ENCODE data around the gene PHKB. TPM values are rescaled to one million over a fixed set of nuclear protein-coding genes. Genes with fewer than 3 reads are reported as not detected.

Gene PHKB
- total RNA-seq, 1 experiment from 2014 or later = 87.4 TPM

DNA sequence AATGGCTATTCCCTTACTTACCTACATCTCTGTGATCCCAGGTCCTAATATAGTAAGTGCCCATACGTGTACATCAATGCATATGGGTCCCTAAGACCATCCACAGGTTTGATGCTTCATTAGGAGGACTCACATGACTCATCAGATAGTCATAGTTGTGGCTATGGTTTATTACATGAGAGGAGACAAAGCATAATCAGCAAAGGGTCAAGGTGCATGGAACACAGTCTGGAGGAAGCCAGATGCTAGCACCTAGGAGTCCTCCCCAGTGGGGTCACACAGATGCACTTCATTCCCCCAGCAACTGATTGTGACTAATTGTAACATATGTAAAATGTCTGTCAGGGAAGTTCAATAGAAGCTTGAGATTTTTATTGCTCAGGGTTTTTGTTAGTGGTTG lies 42.8 kb downstream of the PHKB start:
- Histone ChIP-seq H3K27me3 (ENCODE audit: low read length) (no peaks in the 10 kb centered on the region), H3K4me1 (ENCODE audit: low read length) (peaks cover 6% of the 10 kb centered on the region), H2AFZ (ENCODE audit: low read length) (no peak overlapping the region), H3K36me3 (ENCODE audit: insufficient read depth, low read length) (peaks cover 11% of the 10 kb centered on the region), H3K79me2 (ENCODE audit: low read length) (no peaks in the 10 kb centered on the region), H3K9me3 (ENCODE audit: low read length) (no peaks in the 10 kb centered on the region), H3K9me2 (replicated peaks; ENCODE audit: insufficient read depth, low read length) (no peaks in the 10 kb centered on the region), H3K4me2 (ENCODE audit: low read depth, low read length, poor library complexity, severe bottlenecking) (no peak overlapping the region), H4K20me1 (ENCODE audit: insufficient read depth, low read depth, low read length) (no peaks in the 10 kb centered on the region), H3K9ac (ENCODE audit: low read length) (no peak overlapping the region), H3K27ac (ENCODE audit: low read length) (no peak overlapping the region), H3K4me3 (ENCODE audit: low read length) (no peak overlapping the region)
- no peak for DNase-seq

DNA sequence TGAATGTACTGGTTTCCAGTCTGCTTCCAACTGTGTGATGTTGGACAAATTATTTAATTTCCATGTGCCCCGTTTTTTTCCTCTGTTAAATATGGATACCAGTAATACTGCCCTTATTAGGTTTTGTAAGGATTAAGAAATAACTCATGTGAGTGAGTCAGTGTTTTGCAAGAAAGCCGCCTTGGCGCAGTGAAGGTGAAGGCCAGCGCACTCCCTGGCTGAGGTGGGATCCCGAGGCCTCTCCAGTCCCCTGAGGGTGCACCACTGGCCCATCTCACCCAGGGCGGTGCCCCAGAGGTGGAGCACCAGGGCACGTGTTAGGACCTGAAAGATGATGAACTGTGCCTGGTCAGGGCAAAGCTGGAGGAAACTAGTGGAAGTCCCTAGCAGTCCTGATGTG lies 43.5 kb downstream of the PHKB start:
- H3K9me2 ChIP-seq (replicated peaks; ENCODE audit: insufficient read depth, low read length) = no peaks in the 10 kb centered on the region
- H3K4me2 ChIP-seq (ENCODE audit: low read depth, low read length, poor library complexity, severe bottlenecking) = no peak overlapping the region
- H3K79me2 ChIP-seq (ENCODE audit: low read length) = 0 out of 2 replicates have a peak, but pooled peaks cover 2% of the 10 kb centered on the region
- no peaks in the 10 kb centered on the region for H4K20me1 ChIP-seq (ENCODE audit: insufficient read depth, low read depth, low read length)
- H3K9ac ChIP-seq (ENCODE audit: low read length) = no peak overlapping the region
- H3K4me1 ChIP-seq (ENCODE audit: low read length) = peaks cover 6% of the 10 kb centered on the region
- no peaks in the 10 kb centered on the region for H3K9me3 ChIP-seq (ENCODE audit: low read length)
- no peak for DNase-seq
- H3K27ac ChIP-seq (ENCODE audit: low read length) = no peak overlapping the region
- no peak overlapping the region for H2AFZ ChIP-seq (ENCODE audit: low read length)
- H3K27me3 ChIP-seq (ENCODE audit: low read length) = no peaks in the 10 kb centered on the region
- peaks cover 11% of the 10 kb centered on the region for H3K36me3 ChIP-seq (ENCODE audit: insufficient read depth, low read length)
- no peak overlapping the region for H3K4me3 ChIP-seq (ENCODE audit: low read length)

DNA sequence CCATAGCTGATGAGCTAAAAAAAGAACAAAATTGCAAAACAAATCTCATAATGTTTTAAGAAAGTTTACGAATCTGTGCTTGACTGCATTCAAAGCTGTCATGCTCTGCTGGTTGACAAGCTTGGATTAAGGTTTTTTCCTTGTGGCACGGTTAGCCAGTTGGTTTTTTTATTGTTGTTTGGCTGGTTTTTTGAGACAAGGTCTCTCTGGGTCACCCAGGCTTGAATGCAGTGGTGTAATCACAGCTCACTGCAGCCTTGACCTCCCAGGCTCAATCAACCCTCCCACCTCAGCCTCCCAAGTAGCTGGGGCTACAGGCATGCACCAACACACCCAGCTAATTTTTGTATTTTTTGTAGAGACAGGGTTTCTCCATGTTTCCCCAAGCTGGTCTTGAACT lies 45.7 kb downstream of the PHKB start:
- DNase-seq = no peak

DNA sequence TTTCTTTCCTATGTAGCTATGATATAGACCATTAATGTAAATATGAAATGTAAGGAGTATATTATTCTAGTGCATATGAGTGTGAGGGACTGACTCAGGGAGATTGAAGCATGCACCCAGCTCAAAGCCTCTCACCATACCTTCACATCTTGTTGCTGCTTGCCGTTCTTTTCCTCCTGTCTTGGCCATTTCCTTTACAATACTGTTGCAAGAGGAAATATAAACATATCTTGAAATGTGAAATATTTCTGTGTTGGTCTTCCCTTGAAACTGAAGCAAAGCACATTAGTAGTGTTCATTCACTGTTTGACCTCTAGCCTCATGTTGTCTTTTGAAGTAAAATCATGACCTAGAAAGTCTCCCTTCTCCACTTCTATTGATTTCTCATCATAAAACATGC lies 46.6 kb downstream of the PHKB start:
- no peaks in the 10 kb centered on the region for H3K27me3 ChIP-seq (ENCODE audit: low read length)
- H3K79me2 ChIP-seq (ENCODE audit: low read length) = 0 out of 2 replicates have a peak, but pooled peaks cover 2% of the 10 kb centered on the region
- no peak overlapping the region for H3K4me2 ChIP-seq (ENCODE audit: low read depth, low read length, poor library complexity, severe bottlenecking)
- no peak overlapping the region for H2AFZ ChIP-seq (ENCODE audit: low read length)
- H3K9me3 ChIP-seq (ENCODE audit: low read length) = no peaks in the 10 kb centered on the region
- no peaks in the 10 kb centered on the region for H4K20me1 ChIP-seq (ENCODE audit: insufficient read depth, low read depth, low read length)
- no peak overlapping the region for H3K4me3 ChIP-seq (ENCODE audit: low read length)
- no peaks in the 10 kb centered on the region for H3K9me2 ChIP-seq (replicated peaks; ENCODE audit: insufficient read depth, low read length)
- peaks cover 6% of the 10 kb centered on the region for H3K4me1 ChIP-seq (ENCODE audit: low read length)
- peaks cover 9% of the 10 kb centered on the region for H3K36me3 ChIP-seq (ENCODE audit: insufficient read depth, low read length)
- H3K9ac ChIP-seq (ENCODE audit: low read length) = no peak overlapping the region
- DNase-seq = no peak
- peak overlapping the region; percentile 18; the same call in 1 of the 2 replicates for H3K27ac ChIP-seq (ENCODE audit: low read length)

More for the DNA sequence above, 45.7 kb downstream of the PHKB start:
- Histone ChIP-seq H3K9me2 (replicated peaks; ENCODE audit: insufficient read depth, low read length) (no peaks in the 10 kb centered on the region), H3K27ac (ENCODE audit: low read length) (no peak overlapping the region), H3K36me3 (ENCODE audit: insufficient read depth, low read length) (peaks cover 11% of the 10 kb centered on the region), H3K27me3 (ENCODE audit: low read length) (no peaks in the 10 kb centered on the region), H2AFZ (ENCODE audit: low read length) (no peak overlapping the region), H3K9ac (ENCODE audit: low read length) (no peak overlapping the region), H3K4me1 (ENCODE audit: low read length) (peaks cover 6% of the 10 kb centered on the region), H3K79me2 (ENCODE audit: low read length) (0 out of 2 replicates have a peak, but pooled peaks cover 2% of the 10 kb centered on the region), H4K20me1 (ENCODE audit: insufficient read depth, low read depth, low read length) (no peaks in the 10 kb centered on the region), H3K9me3 (ENCODE audit: low read length) (no peaks in the 10 kb centered on the region), H3K4me3 (ENCODE audit: low read length) (no peak overlapping the region), H3K4me2 (ENCODE audit: low read depth, low read length, poor library complexity, severe bottlenecking) (no peak overlapping the region)

DNA sequence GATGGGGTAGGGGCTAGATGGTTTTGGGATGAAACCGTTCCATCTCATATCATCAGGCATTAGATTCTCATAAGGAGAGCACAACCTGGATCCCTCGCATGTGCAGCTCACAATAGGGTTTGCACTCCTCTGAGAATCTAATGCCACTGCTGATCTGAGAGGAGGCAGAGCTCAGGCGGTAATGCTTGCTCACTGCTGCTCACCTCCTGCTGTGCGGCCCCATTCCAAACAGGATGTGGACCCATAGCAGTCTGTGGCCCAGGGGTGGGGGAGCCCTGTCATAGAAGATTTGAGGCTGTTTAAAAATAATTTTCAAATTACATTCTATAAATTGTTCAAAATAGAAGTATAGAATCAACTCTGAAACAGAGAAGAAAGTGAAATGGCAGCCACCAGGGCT lies 50.8 kb downstream of the PHKB start:
- no peaks in the 10 kb centered on the region for H3K9me2 ChIP-seq (replicated peaks; ENCODE audit: insufficient read depth, low read length)
- no peaks in the 10 kb centered on the region for H4K20me1 ChIP-seq (ENCODE audit: insufficient read depth, low read depth, low read length)
- no peak overlapping the region for H3K4me2 ChIP-seq (ENCODE audit: low read depth, low read length, poor library complexity, severe bottlenecking)
- no peaks in the 10 kb centered on the region for H3K9me3 ChIP-seq (ENCODE audit: low read length)
- no peak for DNase-seq
- H3K27ac ChIP-seq (ENCODE audit: low read length) = no peak overlapping the region
- peaks cover 7% of the 10 kb centered on the region; the same call in 1 of the 2 replicates for H3K36me3 ChIP-seq (ENCODE audit: insufficient read depth, low read length)
- 0 out of 2 replicates have a peak, but pooled peaks cover 2% of the 10 kb centered on the region for H3K79me2 ChIP-seq (ENCODE audit: low read length)
- no peak overlapping the region for H3K9ac ChIP-seq (ENCODE audit: low read length)
- H3K4me3 ChIP-seq (ENCODE audit: low read length) = no peak overlapping the region
- H3K27me3 ChIP-seq (ENCODE audit: low read length) = no peaks in the 10 kb centered on the region
- H2AFZ ChIP-seq (ENCODE audit: low read length) = no peak overlapping the region
- peaks cover under 1% of the 10 kb centered on the region; the same call in 1 of the 2 replicates for H3K4me1 ChIP-seq (ENCODE audit: low read length)

DNA sequence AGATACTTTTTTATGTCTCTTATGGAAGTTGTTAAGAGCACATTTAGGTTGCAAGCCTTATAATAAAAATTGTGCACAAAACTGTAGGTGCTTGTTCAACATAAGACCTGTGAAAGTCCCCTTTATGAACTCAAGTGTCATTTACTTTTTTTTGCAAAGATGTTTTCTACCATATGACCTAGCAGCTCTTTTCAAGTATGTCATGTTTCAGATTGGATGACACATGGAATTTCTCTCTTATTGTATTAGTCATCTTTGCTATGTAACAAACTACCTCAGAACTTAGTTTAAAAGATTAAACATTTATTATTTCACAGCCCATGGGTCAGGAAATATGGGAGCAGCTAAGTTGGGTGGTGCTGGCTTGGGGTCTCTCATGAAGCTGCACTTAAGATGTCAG lies 57.9 kb downstream of the PHKB start:
- no peak for DNase-seq
- Histone ChIP-seq H3K36me3 (ENCODE audit: insufficient read depth, low read length) (peaks cover 3% of the 10 kb centered on the region; the same call in 1 of the 2 replicates), H3K27ac (ENCODE audit: low read length) (no peak overlapping the region), H3K79me2 (ENCODE audit: low read length) (no peaks in the 10 kb centered on the region), H3K4me2 (ENCODE audit: low read depth, low read length, poor library complexity, severe bottlenecking) (no peak overlapping the region), H3K27me3 (ENCODE audit: low read length) (no peaks in the 10 kb centered on the region), H3K4me1 (ENCODE audit: low read length) (peaks cover 23% of the 10 kb centered on the region), H3K9me2 (replicated peaks; ENCODE audit: insufficient read depth, low read length) (no peaks in the 10 kb centered on the region), H3K4me3 (ENCODE audit: low read length) (no peak overlapping the region), H2AFZ (ENCODE audit: low read length) (no peak overlapping the region), H4K20me1 (ENCODE audit: insufficient read depth, low read depth, low read length) (peaks cover 3% of the 10 kb centered on the region; the same call in 1 of the 2 replicates), H3K9me3 (ENCODE audit: low read length) (no peaks in the 10 kb centered on the region), H3K9ac (ENCODE audit: low read length) (no peak overlapping the region)

DNA sequence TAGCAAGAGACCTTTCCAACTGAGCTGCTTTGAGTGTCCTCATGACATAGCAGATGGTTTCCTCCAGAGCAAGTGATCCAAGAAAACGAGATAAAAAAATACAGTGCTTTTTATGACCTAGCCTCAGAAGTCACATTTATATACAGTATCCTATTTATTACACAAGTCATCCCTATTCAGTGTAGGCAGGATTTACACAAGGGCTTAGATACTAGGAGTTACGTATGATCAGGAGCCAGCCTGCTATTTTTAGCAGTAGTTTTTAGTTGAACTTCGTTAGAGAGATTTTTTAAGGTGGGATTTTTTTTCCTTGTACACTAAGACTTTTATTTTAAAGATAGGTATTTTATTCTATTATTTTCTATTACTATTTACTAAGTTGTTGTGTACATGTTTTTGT lies 58.4 kb downstream of the PHKB start:
- H3K9ac ChIP-seq (ENCODE audit: low read length) = no peak overlapping the region
- H3K36me3 ChIP-seq (ENCODE audit: insufficient read depth, low read length) = peaks cover under 1% of the 10 kb centered on the region; the same call in 1 of the 2 replicates
- no peak overlapping the region for H3K4me3 ChIP-seq (ENCODE audit: low read length)
- no peak overlapping the region for H3K4me2 ChIP-seq (ENCODE audit: low read depth, low read length, poor library complexity, severe bottlenecking)
- no peaks in the 10 kb centered on the region for H3K9me3 ChIP-seq (ENCODE audit: low read length)
- H2AFZ ChIP-seq (ENCODE audit: low read length) = no peak overlapping the region
- peaks cover 4% of the 10 kb centered on the region; the same call in 1 of the 2 replicates for H3K79me2 ChIP-seq (ENCODE audit: low read length)
- peaks cover 5% of the 10 kb centered on the region; the same call in 1 of the 2 replicates for H4K20me1 ChIP-seq (ENCODE audit: insufficient read depth, low read depth, low read length)
- H3K9me2 ChIP-seq (replicated peaks; ENCODE audit: insufficient read depth, low read length) = no peaks in the 10 kb centered on the region
- no peak overlapping the region for H3K27ac ChIP-seq (ENCODE audit: low read length)
- peaks cover 28% of the 10 kb centered on the region for H3K4me1 ChIP-seq (ENCODE audit: low read length)
- no peaks in the 10 kb centered on the region for H3K27me3 ChIP-seq (ENCODE audit: low read length)
- DNase-seq = no peak

DNA sequence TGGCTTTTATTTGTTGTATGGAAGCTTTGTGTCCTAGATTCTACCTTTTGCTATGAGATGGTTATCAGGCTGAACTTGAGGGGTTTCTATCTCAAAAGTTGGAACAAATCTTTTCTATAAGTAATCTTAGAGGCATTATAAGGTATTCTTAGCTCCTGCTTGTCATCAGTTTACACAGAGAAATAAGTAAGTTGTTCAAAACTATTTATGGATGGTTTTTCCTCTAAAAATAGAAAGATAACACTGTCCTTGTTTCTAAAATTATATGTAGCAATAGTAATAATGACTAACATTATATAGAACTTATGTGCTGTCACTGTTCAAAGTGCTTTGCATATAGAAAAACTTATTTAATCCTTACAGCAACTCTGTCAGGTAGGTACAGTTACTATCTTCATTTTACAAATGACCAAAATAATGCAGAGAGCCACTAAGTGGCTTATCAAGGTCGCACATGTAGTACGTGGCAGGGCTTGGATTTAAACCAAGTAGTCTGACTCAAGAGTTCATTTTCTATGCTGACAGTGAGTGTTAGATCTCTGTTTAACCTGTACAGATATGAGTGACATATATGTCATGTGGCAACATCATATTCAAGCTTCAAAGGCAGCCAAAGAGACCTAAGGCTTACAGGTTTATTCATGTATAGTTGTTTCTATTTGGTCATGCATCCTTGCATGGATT lies 59.0 kb downstream of the PHKB start:
- peaks cover 5% of the 10 kb centered on the region; the same call in 1 of the 2 replicates for H4K20me1 ChIP-seq (ENCODE audit: insufficient read depth, low read depth, low read length)

More for the DNA sequence above, 59.0 kb downstream of the PHKB start:
- H2AFZ ChIP-seq (ENCODE audit: low read length) = no peak overlapping the region
- H3K79me2 ChIP-seq (ENCODE audit: low read length) = peaks cover 5% of the 10 kb centered on the region; the same call in 1 of the 2 replicates
- no peaks in the 10 kb centered on the region for H3K9me3 ChIP-seq (ENCODE audit: low read length)
- H3K4me2 ChIP-seq (ENCODE audit: low read depth, low read length, poor library complexity, severe bottlenecking) = no peak overlapping the region
- no peaks in the 10 kb centered on the region for H3K9me2 ChIP-seq (replicated peaks; ENCODE audit: insufficient read depth, low read length)
- no peak overlapping the region for H3K4me3 ChIP-seq (ENCODE audit: low read length)
- peaks cover 33% of the 10 kb centered on the region for H3K4me1 ChIP-seq (ENCODE audit: low read length)
- H3K36me3 ChIP-seq (ENCODE audit: insufficient read depth, low read length) = no peaks in the 10 kb centered on the region
- no peaks in the 10 kb centered on the region for H3K27me3 ChIP-seq (ENCODE audit: low read length)
- no peak overlapping the region for H3K9ac ChIP-seq (ENCODE audit: low read length)
- no peak for DNase-seq
- H3K27ac ChIP-seq (ENCODE audit: low read length) = no peak overlapping the region

Measured in Karpas-422 (cell line).